Left ventricle myocardium inferior (tissue), 1 donor: ENCODE results near the gene GARIN1A. TPM values are rescaled to one million over a fixed set of nuclear protein-coding genes. Genes with fewer than 3 reads are reported as not detected.

Experiments
- DNase-seq: peaks from one replicate; pipeline ENCODE4 v3.0.0-alpha.2; 2020
- H3K27ac ChIP-seq: fragments of 200-600 bp; replicated peaks from 2 replicates; pipeline ENCODE4 v1.8.0; 2021
- H3K27me3 ChIP-seq: fragments of 200-600 bp; 2 replicates; pipeline ENCODE4 v1.8.0; 2021; ENCODE audit warnings: low read depth
- H3K36me3 ChIP-seq: fragments of 200-600 bp; 2 replicates; pipeline ENCODE4 v1.8.0; 2021
- H3K4me1 ChIP-seq: fragments of 200-600 bp; 2 replicates; pipeline ENCODE4 v1.8.0; 2021
- H3K4me3 ChIP-seq: fragments of 200-600 bp; 2 replicates; pipeline ENCODE4 v1.8.0; 2021; ENCODE audit warnings: mild to moderate bottlenecking, moderate library complexity
- H3K9me3 ChIP-seq: fragments of 200-600 bp; replicated peaks from 2 replicates; pipeline ENCODE4 v1.8.0; 2021
- intact Hi-C: fragments of 100-400 bp; cut with micrococcal nuclease; formaldehyde crosslinking; loops from one replicate; pipeline ENCODE4 v1.11.0; 2022
- total RNA-seq: library from RNA; stranded (reverse); fragmentation: NEBNext Ultra II Directional; extraction: Animal tissue kit (Norgen Biotek cat#: 25700); gene quantifications from one replicate; pipeline ENCODE4 v1.2.1, GENCODE V29; 2021
- TF ChIP-seq, protein P1 (sequence below): fragments of 200-600 bp; IDR thresholded peaks from 2 replicates; pipeline ENCODE4 v1.8.0; 2021; ENCODE audit warnings: antibody characterized with exemption, mild to moderate bottlenecking, borderline replicate concordance
- donor health status: DM: no; HTN: yes; CAD: no; lungs with severe emphysema.

The GARIN1A gene
- total RNA-seq, 1 donor from 2014 or later: 1.6 TPM

DNA sequence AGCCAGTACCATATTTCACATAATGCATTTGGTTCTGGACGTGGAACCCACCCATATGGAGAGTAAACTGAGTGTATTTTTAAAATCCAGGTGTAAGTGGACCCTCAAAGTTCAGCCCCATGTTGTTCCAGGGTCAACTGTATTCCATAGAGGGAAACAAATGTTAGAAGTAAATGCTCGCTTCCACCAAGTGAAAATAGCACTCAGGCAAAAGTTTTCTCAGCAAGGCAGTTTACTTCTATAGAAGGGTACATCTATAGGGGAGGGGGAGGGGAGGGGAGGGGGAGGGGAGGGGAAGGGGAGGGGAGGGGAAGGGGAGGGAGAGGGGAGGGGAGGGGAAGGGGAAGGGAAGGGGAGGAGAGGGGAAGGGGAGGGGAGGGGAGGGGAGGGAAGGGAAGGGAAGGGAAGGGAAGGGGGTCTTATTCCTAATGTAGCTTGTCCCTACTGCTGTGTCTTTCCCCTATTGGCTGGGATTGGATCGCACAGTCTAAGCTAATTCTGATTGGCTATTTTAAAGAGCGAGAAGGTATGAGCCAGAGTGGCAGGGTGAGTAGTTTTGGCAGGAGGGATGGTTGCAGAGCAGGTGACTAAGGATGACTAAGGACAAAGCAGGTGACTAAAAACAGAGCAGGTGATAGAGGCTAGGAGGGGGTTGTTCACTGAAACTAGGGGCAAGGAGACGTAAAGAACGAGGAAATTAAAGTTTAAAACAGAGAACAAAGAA lies 29.1 kb downstream of the GARIN1A start:
- intact Hi-C loops: no loop called here
- H3K4me1 ChIP-seq: peaks cover 9% of the 10 kb centered on the region
- peaks cover 48% of the 10 kb centered on the region for H3K27me3 ChIP-seq
- no peaks in the 10 kb centered on the region for H3K9me3 ChIP-seq
- no peaks in the 10 kb centered on the region for H3K36me3 ChIP-seq
- no peak overlapping the region for H3K4me3 ChIP-seq
- H3K27ac ChIP-seq: no peak overlapping the region
- DNase-seq: no peak
- TF ChIP-seq, protein P1, sequence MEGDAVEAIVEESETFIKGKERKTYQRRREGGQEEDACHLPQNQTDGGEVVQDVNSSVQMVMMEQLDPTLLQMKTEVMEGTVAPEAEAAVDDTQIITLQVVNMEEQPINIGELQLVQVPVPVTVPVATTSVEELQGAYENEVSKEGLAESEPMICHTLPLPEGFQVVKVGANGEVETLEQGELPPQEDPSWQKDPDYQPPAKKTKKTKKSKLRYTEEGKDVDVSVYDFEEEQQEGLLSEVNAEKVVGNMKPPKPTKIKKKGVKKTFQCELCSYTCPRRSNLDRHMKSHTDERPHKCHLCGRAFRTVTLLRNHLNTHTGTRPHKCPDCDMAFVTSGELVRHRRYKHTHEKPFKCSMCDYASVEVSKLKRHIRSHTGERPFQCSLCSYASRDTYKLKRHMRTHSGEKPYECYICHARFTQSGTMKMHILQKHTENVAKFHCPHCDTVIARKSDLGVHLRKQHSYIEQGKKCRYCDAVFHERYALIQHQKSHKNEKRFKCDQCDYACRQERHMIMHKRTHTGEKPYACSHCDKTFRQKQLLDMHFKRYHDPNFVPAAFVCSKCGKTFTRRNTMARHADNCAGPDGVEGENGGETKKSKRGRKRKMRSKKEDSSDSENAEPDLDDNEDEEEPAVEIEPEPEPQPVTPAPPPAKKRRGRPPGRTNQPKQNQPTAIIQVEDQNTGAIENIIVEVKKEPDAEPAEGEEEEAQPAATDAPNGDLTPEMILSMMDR: no peak

DNA sequence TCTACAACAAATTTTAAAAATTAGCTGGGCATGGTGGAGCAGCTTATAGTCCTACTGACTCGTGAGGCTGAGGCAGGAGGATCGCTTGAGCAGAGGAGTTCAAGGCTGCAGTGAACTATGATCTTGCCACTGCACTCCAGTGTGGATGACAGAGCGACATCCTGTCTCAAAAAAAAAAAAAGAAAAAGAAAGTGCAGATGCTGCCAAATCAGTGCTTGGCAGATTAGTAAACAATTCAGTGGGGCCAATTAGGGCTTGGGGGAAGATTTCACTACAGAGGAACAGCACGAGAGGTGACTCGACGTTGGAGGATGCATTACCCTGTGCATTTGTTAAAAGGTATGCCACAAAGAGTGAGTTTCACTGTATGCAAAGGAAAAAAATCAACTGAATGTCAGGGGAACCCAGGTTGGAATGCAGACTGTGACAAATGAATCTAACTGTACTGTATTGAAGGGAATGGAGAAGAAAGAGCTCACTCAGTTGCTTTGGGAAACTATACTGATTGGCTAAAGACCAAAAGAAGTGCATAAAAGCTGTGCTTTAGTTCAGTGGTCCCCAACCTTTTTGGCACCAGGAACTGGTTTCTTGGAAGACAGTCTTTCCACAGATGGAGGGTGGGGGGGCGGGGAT lies 31.6 kb downstream of the GARIN1A start:
- no peak overlapping the region for H3K27ac ChIP-seq
- H3K9me3 ChIP-seq: no peaks in the 10 kb centered on the region
- intact Hi-C loops: no loop called here
- peaks cover 23% of the 10 kb centered on the region for H3K27me3 ChIP-seq
- H3K4me3 ChIP-seq: no peak overlapping the region
- H3K4me1 ChIP-seq: no peaks in the 10 kb centered on the region
- DNase-seq: no peak
- H3K36me3 ChIP-seq: no peaks in the 10 kb centered on the region
- TF ChIP-seq, protein P1: no peak

DNA sequence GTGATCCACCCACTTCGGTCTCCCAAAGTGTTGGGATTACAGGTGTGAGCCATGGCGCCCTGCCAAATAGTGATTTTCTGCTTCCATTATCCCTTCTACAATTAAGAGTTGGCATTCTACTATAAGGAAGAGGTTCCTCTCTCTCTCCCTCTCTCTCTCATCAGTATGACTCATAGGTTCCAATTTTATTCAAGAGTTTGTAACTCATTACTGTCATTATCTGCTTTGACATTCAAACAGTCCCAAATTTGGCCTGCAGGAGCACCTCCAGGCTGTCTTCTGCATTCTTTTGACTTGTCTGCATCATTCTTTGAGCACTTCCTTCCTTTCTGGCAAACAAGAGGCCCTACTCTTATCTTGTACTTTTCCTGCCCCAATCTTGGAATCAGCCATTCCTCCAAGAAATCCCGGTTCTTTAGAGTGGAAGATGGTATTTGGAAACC lies 33.8 kb downstream of the GARIN1A start:
- H3K4me3 ChIP-seq: no peak overlapping the region
- intact Hi-C loops: no loop called here
- no peaks in the 10 kb centered on the region for H3K4me1 ChIP-seq
- H3K27ac ChIP-seq: no peak overlapping the region
- no peak for DNase-seq
- H3K9me3 ChIP-seq: no peaks in the 10 kb centered on the region
- H3K27me3 ChIP-seq: peaks cover under 1% of the 10 kb centered on the region
- no peaks in the 10 kb centered on the region for H3K36me3 ChIP-seq
- TF ChIP-seq, protein P1: no peak

DNA sequence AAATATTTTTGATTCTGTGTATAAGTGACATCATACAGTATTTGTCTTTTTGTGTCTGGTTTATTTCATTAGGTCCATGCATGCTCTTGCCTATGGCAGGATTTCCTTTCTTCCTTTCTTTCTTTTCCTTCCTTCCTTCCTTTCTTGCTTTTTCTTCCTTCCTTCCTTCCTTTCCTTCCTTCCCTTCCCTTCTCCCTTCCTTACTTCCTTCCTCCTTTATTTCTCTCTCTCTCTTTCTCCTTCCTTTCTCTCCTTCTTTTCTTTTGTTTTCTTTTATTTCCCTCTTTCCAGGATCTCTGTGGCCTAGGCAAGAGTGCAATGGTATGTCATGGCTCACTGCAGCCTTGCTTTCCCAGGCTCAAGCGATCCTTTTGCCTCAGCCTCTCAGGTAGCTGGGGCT lies 35.7 kb downstream of the GARIN1A start:
- H3K36me3 ChIP-seq: no peaks in the 10 kb centered on the region
- intact Hi-C loops: no loop called here

DNA sequence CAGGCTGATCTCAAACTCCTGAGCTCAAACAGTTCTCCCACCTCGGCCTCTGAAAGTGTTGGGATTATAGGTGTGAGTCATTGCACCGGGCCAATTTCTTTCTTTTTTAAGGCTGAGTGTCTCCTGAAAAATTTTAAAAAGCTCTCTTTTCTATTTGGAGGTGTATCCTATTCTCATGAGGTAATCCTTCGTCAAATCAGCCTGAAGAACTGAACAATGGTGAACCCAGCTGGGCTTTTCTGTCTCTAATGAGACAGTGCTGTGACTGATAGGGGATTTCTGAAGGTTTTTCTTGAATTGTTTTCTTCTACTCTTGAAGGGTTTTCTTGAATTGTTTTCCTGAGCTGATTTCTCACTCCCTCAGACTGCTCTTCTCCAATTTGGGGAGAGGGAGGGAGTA lies 36.1 kb downstream of the GARIN1A start:
- Histone ChIP-seq H3K27ac (no peak overlapping the region), H3K4me3 (no peak overlapping the region), H3K36me3 (no peaks in the 10 kb centered on the region), H3K27me3 (no peaks in the 10 kb centered on the region), H3K4me1 (no peaks in the 10 kb centered on the region), H3K9me3 (no peaks in the 10 kb centered on the region)
- no peak for DNase-seq
- TF ChIP-seq, protein P1: no peak
- intact Hi-C loops: no loop called here

More for the DNA sequence above, 35.7 kb downstream of the GARIN1A start:
- Histone ChIP-seq H3K4me3 (no peak overlapping the region), H3K27ac (no peak overlapping the region), H3K4me1 (no peaks in the 10 kb centered on the region), H3K27me3 (no peaks in the 10 kb centered on the region), H3K9me3 (no peaks in the 10 kb centered on the region)
- TF ChIP-seq, protein P1: no peak
- DNase-seq: no peak
